HFFc6 (cell line): Measurements from ENCODE around the gene HSFX2. TPM values are rescaled to one million over a fixed set of nuclear protein-coding genes. Genes with fewer than 3 reads are reported as not detected.
"Not testable (repeated sequence)": the region's sequence is repeated elsewhere in the genome, so short reads cannot be mapped to it uniquely, and the experiment has no call there.

Experiments used
- DNase-seq: peaks from one replicate; pipeline ENCODE4 v3.0.0-alpha.2; 2018
- H3K27ac Mint-ChIP-seq: 2 replicates; pipeline ENCODE4 v1.8.0; 2020; ENCODE audit warnings: mild to moderate bottlenecking, mixed read lengths
- H3K27me3 Mint-ChIP-seq: 2 replicates; pipeline ENCODE4 v1.8.0; 2021; ENCODE audit warnings: mild to moderate bottlenecking, moderate library complexity, mixed read lengths; ENCODE audit not compliant: insufficient read depth
- H3K36me3 Mint-ChIP-seq: 2 replicates; pipeline ENCODE4 v1.8.0; 2021; ENCODE audit warnings: low read depth, mixed read lengths
- H3K4me1 Mint-ChIP-seq: 2 replicates; pipeline ENCODE4 v1.8.0; 2020; ENCODE audit warnings: low read depth, mixed read lengths
- H3K4me3 Mint-ChIP-seq: 2 replicates; pipeline ENCODE4 v1.8.0; 2020; ENCODE audit warnings: mild to moderate bottlenecking, moderate library complexity, mixed read lengths
- H3K9me3 Mint-ChIP-seq: 2 replicates; pipeline ENCODE4 v1.8.0; 2020; ENCODE audit warnings: mild to moderate bottlenecking, mixed read lengths
- CTCF ChIP-seq: fragments of 200-600 bp; sonication (generic); IDR thresholded peaks from 2 replicates; pipeline ENCODE4 v1.5.0; 2021; ENCODE audit warnings: antibody characterized with exemption, mild to moderate bottlenecking
- total RNA-seq, 6 experiments: library from RNA; stranded (reverse); fragmentation: NEBNext Ultra II Directional; extraction: Animal tissue kit (Norgen Biotek cat#: 25700); gene quantifications; 2 replicates in 1 of 6; 3 replicates in 5 of 6; pipeline ENCODE4 v1.2.3, GENCODE V29; 2021

Gene HSFX2
- total RNA-seq, 6 experiments from 2014 or later: 0.34 to 0.35 TPM; not detected in 4

GRCh38 chrX:149628280-149628679 lies 33.2 kb upstream of the HSFX2 start:
- DNase-seq: no peak

GRCh38 chrX:149626829-149627228 lies 31.7 kb upstream of the HSFX2 start:
- H3K27ac Mint-ChIP-seq, H3K27me3 Mint-ChIP-seq, H3K4me3 Mint-ChIP-seq, H3K36me3 Mint-ChIP-seq, H3K9me3 Mint-ChIP-seq, DNase-seq: not testable (repeated sequence)
- H3K4me1 Mint-ChIP-seq: peaks cover 18% of the 10 kb centered on the region

More at GRCh38 chrX:149628280-149628679, 33.2 kb upstream of the HSFX2 start:
- Mint-ChIP-seq H3K4me1 (peaks cover 23% of the 10 kb centered on the region), H3K27me3 (no peaks in the 10 kb centered on the region; the same call in 1 of the 2 replicates), H3K36me3 (no peaks in the 10 kb centered on the region), H3K9me3 (no peaks in the 10 kb centered on the region), H3K4me3 (no peak overlapping the region), H3K27ac (no peak overlapping the region)
- TF ChIP-seq CTCF: no peak

- not testable (repeated sequence) for H3K4me3 Mint-ChIP-seq, DNase-seq, H3K36me3 Mint-ChIP-seq, H3K9me3 Mint-ChIP-seq, H3K4me1 Mint-ChIP-seq, H3K27ac Mint-ChIP-seq, H3K27me3 Mint-ChIP-seq
Measured at GRCh38 chrX:149619662-149620061, 24.5 kb upstream of the HSFX2 start.

- Mint-ChIP-seq H3K27me3 (peaks cover 3% of the 10 kb centered on the region), H3K36me3 (no peaks in the 10 kb centered on the region), H3K4me3 (no peak overlapping the region), H3K27ac (no peak overlapping the region), H3K9me3 (no peaks in the 10 kb centered on the region), H3K4me1 (no peaks in the 10 kb centered on the region)
- TF ChIP-seq CTCF: no peak
- no peak for DNase-seq
Measured at GRCh38 chrX:149618871-149619270, 23.8 kb upstream of the HSFX2 start.

- no peaks in the 10 kb centered on the region for H3K36me3 Mint-ChIP-seq
Measured at GRCh38 chrX:149611623-149612175, 16.6 kb upstream of the HSFX2 start.

GRCh38 chrX:149610511-149610910 lies 15.4 kb upstream of the HSFX2 start:
- H3K27ac Mint-ChIP-seq: no peak overlapping the region
- DNase-seq: no peak
- TF ChIP-seq CTCF: no peak
- H3K4me1 Mint-ChIP-seq: peaks cover 11% of the 10 kb centered on the region
- H3K27me3 Mint-ChIP-seq: no peaks in the 10 kb centered on the region
- no peak overlapping the region for H3K4me3 Mint-ChIP-seq
- no peaks in the 10 kb centered on the region for H3K9me3 Mint-ChIP-seq
- H3K36me3 Mint-ChIP-seq: peaks cover 4% of the 10 kb centered on the region

More at GRCh38 chrX:149611623-149612175, 16.6 kb upstream of the HSFX2 start:
- TF ChIP-seq CTCF: no peak
- H3K9me3 Mint-ChIP-seq: no peaks in the 10 kb centered on the region
- peaks cover 4% of the 10 kb centered on the region; the same call in 1 of the 2 replicates for H3K4me1 Mint-ChIP-seq
- no peak overlapping the region for H3K4me3 Mint-ChIP-seq
- no peak for DNase-seq
- no peak overlapping the region for H3K27ac Mint-ChIP-seq
- H3K27me3 Mint-ChIP-seq: no peaks in the 10 kb centered on the region

- peaks cover 4% of the 10 kb centered on the region for H3K36me3 Mint-ChIP-seq
- no peak for TF ChIP-seq CTCF
- H3K4me3 Mint-ChIP-seq: no peak overlapping the region
- peaks cover 11% of the 10 kb centered on the region for H3K4me1 Mint-ChIP-seq
- no peak for DNase-seq
- H3K9me3 Mint-ChIP-seq: no peaks in the 10 kb centered on the region
- no peaks in the 10 kb centered on the region for H3K27me3 Mint-ChIP-seq
- H3K27ac Mint-ChIP-seq: no peak overlapping the region
Measured at GRCh38 chrX:149607699-149608098, 12.6 kb upstream of the HSFX2 start.

- H3K4me3 Mint-ChIP-seq, H3K9me3 Mint-ChIP-seq, H3K36me3 Mint-ChIP-seq, DNase-seq, H3K27me3 Mint-ChIP-seq: not testable (repeated sequence)
- Mint-ChIP-seq H3K4me1 (peaks cover 11% of the 10 kb centered on the region), H3K27ac (peak overlapping the region; percentile 27; the same call in 1 of the 2 replicates)
Measured at GRCh38 chrX:149605248-149605885, 10.3 kb upstream of the HSFX2 start.
